ENCODE measurements around the gene STXBP5.

STXBP5 gene

DNA sequence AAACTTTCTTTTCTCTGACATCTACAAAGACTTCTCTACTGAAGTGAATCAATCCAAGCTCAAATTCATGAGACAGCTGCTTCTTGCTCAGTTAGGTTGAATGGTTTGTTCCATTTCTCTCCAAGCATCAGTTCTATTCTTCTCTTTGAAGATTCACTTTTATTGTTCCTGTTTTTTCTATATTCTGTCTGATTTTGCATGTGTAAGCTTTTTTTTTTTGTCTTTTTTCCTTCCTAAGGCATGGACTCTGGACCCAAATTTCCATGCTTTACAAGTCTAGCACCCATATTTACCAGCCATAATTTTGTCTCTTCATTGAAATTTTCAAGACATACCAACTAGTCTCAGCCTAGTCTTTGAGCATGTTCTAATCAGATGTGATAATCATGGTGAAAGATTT is 25.9 kb upstream of the STXBP5 start:
- DNase-seq (ENCODE audit: low spot score): no peak

DNA sequence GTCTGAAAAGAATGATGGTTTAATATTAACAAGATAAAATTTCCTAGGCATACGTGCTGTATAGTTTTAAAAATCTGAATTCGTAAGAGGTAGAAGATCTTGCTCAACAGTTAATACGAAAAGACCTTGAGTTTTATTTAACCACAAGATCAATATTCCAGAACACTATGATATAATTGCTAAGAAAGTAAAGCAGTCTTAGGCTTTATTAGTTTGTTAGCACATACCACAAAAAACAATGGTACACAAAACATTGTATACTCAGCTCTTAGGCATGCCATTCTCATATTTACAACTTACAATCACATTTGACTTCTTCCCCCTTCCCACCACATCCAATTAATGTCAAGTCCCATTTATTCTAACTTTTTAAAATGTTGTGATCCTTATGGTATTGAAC is 24.4 kb upstream of the STXBP5 start:
- no peak for DNase-seq (ENCODE audit: low spot score)

DNA sequence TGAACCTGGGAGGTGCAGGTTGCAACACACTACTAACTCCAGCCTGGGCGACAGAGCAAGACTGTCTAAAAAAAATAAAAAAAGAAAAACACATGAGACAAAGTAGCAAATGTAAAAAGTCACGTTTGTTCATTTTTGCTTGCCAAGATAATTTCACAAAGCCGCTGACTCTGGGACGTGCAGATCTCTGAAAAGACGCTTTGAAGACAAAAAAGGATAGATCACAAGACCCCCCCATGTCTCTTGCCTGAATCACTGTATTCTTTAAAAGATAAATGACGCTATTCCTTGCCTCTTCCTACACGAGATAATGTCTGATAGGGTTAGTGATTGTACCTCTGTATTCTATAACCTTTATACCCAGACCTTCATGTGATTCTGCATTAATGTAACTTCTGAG is 23.3 kb upstream of the STXBP5 start:
- DNase-seq (ENCODE audit: low spot score): no peak

DNA sequence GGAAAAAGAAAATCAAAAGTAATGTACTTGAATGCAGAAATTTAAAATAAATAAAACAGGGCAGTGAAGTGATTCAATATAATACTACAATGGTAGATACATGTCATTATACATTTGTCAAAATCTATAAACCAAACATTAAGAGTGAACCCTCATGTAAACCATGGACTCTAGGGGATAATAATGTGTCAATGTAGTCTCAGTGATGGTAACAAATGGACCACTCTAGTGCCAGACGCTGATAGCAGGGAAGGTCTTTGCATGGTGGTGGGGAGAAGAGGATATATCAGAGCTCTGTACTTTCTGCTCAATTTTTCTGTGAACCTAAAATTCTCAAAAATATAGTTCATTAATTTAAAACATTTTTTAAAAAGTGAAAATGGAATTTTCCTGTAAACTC is 19.8 kb upstream of the STXBP5 start:
- no peak for DNase-seq (ENCODE audit: low spot score)

DNA sequence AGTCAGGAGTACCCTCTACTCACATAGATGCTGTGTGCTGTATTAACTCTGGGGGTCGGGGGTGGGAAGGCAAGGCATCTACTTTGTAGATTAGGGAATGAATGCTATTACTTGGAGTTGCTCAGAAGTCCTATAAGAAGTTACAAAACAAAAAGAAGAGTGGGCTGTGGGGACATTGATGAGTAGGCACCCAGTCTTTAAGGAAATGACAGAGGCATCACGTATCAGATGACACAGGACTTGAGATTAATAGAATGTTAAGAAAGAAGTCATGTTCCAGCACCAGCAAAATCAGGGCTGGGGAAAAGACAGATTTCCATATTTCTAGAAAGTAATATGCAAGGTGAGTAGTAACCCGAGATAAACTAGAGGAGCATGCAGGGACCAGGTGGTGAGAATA is 19.0 kb upstream of the STXBP5 start:
- no peak for DNase-seq (ENCODE audit: low spot score)

DNA sequence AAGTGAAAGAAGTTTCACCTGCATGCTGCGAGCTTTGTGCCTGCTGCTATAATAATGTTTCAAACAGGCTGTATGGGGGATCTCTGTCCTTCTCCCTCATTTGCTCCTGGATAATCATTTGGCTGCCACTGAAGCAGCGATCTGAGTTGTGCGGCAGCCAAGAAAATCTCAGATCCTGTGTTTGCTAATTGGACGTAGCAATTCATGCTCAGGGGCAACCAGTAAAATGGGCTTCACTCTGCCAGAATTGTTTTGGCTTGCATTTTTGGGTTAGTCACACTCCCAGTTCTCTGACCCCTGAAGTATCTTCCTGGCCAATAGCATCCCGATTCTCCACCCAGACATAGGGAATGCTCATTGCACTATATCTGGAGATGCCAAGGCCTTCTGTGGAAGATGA is 13.7 kb upstream of the STXBP5 start:
- no peak for DNase-seq (ENCODE audit: low spot score)

DNA sequence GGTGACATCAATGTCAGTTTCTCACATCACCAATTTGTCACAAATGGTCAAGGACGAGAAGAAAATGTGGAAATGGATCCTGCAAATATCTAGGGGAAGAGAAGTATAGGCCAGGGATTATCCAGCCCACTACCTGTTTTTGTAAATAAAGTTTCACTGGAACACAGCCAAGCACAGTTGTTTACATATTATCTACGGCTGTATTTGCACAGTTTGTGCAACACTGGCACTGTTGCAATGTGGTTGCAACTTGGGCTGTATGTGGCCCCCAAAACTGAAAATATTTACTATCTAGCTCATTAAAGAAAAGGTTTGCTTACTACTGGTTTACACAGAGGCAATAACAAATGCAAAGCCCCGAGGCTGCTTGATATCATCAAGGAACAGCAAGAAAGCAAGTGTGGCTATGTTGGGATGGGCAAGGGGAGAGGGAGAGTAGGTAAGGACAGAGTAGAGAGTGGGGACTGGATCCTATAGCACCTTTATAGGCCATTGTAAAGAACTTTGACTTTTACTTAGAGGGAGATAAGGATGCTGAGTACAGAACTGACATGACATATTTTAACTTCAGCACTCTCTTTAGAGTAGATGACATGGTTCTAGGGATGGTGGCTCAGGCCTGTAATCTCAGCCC is 11.8 kb upstream of the STXBP5 start:
- no peak for DNase-seq (ENCODE audit: low spot score)

DNA sequence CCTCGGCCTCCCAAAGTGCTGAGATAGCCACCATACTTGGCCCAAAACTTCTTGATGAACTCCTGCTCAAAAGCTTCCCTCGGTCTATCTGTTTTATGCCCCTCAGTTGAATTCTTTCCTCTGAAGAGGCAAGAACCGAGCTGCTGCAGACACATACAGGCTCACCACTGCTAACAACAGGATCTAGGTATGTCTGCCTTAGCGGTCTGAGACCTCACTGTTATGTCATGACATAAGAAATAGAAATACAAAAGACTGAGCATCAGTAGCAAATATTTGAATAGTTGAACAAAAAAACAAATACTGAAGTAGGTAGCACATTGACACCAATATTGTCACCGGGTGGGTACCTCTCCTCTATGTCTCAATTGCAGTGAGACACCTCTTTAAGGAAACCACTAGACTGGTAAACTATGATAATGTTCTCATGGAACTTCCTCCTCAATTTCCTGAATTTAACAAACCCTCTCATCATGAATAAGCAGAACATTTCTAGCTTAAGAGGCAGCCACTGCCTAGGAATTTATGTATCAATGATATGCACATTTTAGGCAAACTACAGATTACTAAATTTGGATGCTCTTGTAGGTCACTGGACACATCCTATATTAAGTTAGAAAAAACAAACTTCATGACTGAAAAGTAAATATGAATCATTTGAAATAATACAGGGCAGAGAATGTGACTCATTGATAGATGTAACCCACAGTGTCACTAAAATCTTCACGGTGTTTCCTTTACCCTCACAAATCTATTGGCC is 9.4 kb upstream of the STXBP5 start:
- no peak for DNase-seq (ENCODE audit: low spot score)

DNA sequence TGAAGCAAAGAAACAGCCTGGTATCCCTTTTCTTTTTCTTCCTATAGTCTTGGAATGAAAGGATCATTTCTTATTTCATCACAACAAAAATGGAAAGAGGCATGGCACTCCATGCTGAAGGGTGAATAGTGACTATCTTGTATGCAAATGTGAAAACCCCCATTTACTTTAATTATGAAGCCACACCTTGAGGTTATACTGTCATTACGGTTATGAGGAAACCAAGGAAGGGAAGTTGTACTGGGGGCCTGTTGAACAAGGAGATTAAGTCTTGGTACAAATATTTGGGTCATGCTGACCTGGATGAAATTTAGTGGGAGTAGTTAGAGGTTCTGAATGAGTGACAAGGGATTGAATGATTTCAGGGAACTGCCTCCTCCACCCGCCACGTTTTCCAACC is 8.7 kb upstream of the STXBP5 start:
- DNase-seq (ENCODE audit: low spot score): no peak

DNA sequence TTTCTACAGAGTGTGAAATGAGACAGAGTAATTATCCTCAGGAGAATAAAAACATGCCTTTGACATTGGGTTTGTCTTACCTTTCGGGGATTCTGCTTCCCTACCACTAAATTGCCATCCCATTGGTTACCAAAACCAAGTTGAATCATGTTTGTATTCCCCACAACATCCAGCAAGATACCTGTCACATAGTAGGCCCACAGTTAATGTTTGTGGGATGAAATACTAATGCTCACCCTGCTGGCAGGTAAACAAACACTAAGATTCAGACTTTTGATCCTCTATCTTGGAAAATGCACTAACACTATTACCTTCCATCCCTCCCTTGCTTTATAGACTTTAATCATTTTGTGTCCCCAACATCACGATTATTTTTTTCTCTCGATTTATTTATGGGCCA is 8.2 kb upstream of the STXBP5 start:
- no peak for DNase-seq (ENCODE audit: low spot score)

DNA sequence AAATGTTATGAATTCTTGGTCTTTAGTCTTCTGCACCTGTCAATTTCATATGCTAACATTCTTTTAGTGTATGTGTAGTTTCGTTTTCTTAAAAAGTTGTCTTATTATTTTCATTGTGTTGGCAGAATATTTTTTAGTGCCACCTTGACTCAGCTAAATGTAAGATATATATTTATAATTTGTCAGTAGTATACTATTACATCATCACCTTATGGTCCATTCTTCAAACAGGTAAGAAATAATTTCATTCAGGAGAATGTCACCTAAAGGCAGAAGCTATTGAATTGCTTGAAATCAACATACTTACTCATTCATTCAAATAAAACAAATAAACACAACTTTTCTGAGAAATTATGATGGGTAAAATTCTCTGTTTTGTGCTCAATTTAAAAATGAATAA is 3.5 kb upstream of the STXBP5 start:
- no peak for DNase-seq (ENCODE audit: low spot score)

DNA sequence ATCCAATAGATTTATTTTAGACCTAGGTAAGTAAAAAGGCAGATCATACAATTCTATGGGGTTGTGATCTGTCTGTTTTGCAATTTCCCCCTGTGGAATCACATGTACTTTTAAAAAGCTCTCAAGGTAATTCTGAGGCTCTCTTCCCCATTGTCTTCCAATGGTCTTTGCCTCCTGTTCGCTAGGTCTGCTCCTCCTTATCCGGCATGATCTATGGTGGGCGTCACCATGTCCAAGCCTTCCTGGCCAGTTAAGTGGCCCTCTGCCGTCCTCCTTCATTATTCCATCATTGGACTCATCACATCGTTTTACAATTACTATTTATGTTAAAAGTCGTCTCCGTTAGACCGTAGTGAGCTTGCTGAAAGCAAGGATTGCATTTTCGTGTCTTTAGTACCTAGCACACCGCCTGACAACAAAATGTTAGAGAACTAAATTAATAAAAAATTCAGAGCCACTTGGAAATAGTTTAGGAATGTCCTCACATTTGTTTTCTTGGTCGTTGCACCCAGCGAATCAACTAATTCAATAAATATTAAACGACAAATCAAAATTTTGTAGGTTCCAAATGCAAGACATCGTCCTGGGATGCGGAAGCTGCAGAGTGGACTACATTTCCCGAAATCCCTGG is 2.2 kb upstream of the STXBP5 start:
- no peak for DNase-seq (ENCODE audit: low spot score)

DNA sequence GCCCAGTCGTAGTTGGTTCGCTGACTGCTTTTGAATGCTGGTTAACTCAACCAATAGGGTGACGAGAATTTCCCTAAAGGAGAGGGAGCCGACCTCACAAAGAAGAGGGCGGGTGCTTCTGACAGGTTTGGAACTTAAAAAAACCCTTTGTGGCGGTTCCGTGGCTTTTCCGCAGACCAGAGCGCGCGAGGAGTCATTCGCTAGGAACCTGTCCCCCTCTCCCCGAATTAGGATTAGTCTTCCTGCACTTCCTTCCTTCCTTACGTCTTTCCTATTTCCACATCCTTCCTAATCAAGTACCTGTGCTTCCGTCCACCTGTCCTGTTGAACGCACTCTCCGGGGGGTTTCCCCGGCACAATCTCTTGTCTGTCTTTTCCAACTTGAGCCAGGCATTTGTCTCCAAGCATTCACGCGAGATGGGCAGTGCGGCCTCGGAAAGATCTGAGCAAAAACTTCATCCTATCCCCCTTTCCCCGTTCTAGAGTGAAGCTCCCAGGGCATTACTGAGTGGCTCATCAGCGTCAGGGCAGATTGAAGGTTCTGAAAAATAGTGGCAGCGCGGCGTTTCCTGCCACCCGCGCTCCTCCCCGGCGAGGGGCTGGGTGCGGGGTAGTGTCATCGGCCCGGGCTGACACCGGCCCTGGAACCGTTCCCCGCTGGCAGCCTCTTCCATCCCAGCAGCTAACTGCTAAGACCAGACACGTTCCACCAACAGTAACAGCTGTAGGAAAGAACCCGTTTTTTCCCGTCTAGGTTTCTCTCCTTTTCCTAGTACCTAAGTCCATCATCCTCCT is 1.5 kb upstream of the STXBP5 start:
- DNase-seq (ENCODE audit: low spot score): peak; percentile 92

DNA sequence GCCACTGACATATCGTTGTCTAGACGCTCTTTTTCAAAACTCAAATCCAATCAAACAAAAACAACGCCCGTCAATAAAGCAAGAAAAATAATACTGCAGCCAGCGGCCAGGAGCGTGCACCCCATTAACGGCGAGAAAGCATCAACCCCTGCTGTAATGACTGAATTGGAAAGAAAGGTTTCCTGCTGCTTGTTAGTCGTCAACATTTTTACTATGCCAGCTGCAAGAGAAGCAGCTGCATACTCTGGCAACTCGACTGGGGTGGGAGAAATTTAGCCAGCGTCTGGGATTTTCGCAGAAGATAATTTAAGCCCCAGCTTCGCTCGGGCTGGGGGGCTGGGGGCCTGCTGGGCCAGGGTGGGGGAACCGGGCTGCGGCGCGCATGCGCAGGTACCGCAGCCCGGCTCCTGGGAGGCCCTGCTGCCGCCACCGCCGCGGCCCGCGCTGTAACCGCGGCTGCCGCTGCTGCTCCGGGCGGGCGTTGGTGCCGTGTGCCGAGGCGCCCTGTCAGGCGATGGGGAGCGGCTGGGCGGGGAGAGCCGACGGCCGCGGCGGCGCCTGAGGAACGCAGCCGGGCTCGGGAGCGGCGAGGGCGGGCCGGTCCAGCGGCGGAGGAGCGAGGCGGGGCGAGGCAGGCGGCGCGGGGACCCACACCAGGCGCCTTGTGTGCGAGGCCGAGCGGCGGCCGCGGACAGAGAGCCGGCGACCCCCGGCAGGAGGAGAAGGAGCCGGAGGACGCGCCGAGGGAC is 732 bp upstream of the STXBP5 start:
- peak; percentile 79 for DNase-seq (ENCODE audit: low spot score)

DNA sequence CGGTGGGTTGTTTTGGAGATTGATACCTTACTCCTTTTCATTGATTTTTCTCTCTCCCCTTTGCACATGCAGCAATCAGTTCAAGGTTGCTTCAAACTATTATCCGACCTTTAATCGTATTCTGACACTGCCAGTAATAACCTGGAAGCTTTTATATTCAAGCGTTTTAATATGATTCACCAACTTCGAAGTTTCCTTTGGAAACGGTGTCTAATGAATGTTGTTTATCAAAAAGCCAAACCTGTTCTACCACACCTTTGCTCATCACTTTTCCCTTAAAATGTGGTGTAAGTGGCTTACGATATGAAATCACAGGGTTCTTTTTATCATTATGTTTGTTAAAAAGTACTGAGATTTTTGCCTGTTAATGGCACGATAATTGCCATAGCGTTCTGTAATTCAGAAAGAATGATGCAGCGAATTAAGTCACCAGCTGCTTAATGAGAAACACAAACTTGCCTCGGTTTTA is 660 bp downstream of the STXBP5 start:
- DNase-seq (ENCODE audit: low spot score): peak; percentile 45

DNA sequence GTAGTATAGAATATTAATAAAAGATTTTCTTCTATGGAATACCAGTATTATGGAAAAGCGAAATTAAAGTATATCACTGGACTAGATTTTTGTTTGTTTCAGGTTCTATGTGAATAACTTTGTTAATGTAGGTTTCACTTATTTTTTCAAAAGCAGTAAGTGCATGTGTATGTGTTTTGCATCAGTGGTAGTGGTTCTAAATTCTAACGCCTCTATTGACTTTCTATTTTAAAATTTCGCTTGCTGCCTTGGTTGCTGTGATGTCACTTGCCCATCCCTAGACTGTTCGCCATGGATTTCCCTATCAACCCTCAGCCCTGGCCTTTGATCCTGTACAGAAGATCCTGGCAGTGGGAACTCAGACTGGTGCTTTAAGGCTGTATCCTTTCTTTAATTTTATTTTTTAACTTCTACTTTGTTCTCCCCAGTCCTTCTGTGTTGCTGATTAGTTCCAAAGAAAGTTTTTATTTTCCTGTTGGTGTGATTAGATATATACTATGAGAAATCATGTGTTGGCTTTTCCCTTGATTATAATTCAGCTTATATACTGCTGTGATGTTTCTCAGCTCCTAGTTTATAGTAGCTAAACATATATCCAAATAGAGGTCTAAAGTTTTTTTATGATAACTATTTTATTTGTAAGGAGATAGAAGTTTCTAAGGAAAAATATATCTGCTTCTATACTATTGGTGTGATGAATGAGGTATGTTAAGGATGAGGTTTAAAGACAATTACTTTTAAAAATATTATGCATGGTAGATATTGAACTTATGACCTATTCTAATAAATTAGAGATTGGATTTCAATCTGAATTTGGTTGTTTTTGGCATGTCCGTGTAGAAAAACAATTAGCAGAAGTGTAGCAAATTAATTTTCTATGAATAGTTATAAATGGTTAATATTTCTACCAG is 1.7 kb downstream of the STXBP5 start:
- peak; percentile 18 for DNase-seq (ENCODE audit: low spot score)

DNA sequence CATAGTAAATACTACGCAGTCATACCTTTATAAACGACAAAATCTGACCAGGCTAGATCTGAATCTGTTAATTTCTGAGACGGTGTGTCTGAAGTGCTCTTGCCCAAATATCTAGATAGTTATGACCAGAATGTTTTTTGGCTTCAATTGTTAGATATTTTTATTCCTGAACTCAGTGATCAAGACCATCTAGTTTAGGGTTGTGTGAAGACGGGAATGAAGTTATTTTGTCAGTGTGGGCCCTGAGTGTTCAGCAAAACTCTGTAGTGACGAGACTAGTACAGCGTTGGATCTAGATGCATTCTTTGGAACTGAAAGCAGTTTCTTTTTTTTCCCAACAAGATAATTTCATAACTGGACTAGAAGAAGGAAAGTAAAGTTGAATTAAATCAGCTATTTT is 3.1 kb downstream of the STXBP5 start:
- DNase-seq (ENCODE audit: low spot score): no peak

DNA sequence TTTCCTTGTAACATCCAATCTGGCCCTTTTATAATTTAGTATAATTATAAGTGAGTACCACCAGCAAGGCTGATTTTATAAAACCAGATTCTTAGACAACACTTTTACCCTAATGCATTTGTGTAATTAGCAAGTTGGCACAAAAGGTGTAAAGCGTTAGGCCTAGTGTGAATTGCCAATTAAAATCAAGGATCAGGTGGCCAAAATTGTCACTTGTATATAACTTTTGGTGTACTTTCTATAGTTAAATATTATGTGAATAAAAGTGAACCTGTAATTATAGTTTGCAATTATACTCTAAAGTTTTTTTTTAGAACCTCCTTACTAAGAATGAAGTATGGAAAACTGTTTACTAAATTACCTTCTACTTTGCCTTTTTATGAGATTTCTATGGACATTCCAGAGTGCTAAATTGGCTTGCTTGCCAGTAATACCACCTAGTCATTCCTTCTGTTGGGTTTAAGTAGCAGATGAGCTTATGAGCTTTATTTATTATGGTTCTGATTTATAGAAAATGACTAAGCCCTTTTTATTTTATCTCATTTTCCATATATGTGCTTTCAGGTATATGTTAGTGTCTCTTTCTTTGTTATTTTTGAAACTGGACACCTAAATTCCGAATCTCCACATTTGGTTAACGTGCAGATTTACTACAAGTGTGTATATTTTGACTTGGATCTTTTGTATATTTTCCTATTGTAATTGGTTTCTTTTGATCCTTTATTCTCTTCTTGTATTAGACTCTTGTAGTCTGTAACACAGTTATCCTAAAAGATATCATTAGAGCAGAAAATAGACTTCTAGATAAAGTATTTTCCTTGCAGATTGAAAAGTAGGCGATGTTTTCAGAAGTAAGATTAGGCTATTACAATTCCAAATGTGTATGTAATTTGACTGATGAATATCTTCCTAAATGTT is 3.9 kb downstream of the STXBP5 start:
- no peak for DNase-seq (ENCODE audit: low spot score)

DNA sequence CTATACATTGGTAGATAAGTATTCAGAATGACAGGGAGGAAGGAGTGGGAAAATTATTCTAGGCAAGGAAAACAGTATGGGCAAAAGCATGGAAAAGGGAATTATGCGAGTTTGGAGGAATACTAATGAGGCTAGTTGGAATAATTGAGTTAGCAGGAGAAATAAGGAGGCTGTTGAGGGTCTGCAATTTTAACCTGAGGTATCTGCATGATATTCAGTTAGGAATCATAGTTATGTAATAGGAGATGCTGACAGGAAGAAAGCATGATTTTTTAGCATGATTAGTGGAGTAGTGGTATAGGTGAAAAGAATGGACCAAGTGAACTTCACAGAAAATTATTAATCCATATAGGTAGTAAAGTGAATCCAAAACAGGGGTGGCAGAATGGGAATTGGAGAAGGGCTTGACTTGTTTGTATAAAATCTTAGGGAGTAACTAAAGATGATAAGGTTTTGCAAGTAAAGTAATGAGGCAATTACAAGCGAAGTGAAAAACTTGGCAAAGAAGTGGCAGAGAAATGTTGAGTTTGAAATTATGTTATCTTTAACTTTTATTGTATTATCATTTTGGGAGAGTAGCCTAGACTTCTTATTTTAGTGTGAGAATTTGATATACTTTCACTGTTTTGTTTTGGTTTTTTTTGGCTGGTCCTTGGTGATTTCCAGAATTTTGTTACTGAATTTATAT is 5.7 kb downstream of the STXBP5 start:
- DNase-seq (ENCODE audit: low spot score): no peak
